Globus pallidus (tissue), 1 donor: ENCODE results near the gene WDR41.
A peak's percentile ranks its signal among the peaks of the same experiment; 100 is the strongest.

ENCODE experiments used
- DNase-seq: peaks from one replicate; pipeline ENCODE4 v3.0.0-alpha.2; 2015; ENCODE audit warnings: low spot score

WDR41 gene

GRCh38 chr5:77448831-77449230 lies 43.3 kb downstream of the WDR41 start:
- DNase-seq: no peak

- DNase-seq: no peak
Measured at GRCh38 chr5:77444356-77444755, 47.8 kb downstream of the WDR41 start.

- DNase-seq: no peak
Measured at GRCh38 chr5:77443670-77444069, 48.4 kb downstream of the WDR41 start.

- DNase-seq: no peak
Measured at GRCh38 chr5:77438071-77438470, 54.0 kb downstream of the WDR41 start.

- peak; percentile 19 for DNase-seq
Measured at GRCh38 chr5:77437194-77437593, 54.9 kb downstream of the WDR41 start.

GRCh38 chr5:77431719-77432118 lies 60.4 kb downstream of the WDR41 start:
- no peak for DNase-seq

GRCh38 chr5:77431286-77431685 lies 60.8 kb downstream of the WDR41 start:
- no peak for DNase-seq

- DNase-seq: no peak
Measured at GRCh38 chr5:77430726-77431125, 61.4 kb downstream of the WDR41 start.

- no peak for DNase-seq
Measured at GRCh38 chr5:77428526-77428925, 63.6 kb downstream of the WDR41 start.

GRCh38 chr5:77427998-77428397 lies 64.1 kb downstream of the WDR41 start:
- DNase-seq: no peak

GRCh38 chr5:77426670-77427069 lies 65.4 kb downstream of the WDR41 start:
- no peak for DNase-seq

- DNase-seq: no peak
Measured at GRCh38 chr5:77425998-77426659, 66.0 kb downstream of the WDR41 start.

- no peak for DNase-seq
Measured at GRCh38 chr5:77425420-77425819, 66.7 kb downstream of the WDR41 start.

GRCh38 chr5:77424921-77425320 lies 67.2 kb downstream of the WDR41 start:
- DNase-seq: no peak

- no peak for DNase-seq
Measured at GRCh38 chr5:77423022-77423750, 68.9 kb downstream of the WDR41 start.

GRCh38 chr5:77420940-77421339 lies 71.2 kb downstream of the WDR41 start:
- no peak for DNase-seq

- DNase-seq: peak; percentile 7
Measured at GRCh38 chr5:77419644-77420582, 72.2 kb downstream of the WDR41 start.

- DNase-seq: no peak
Measured at GRCh38 chr5:77418601-77419581, 73.2 kb downstream of the WDR41 start.

GRCh38 chr5:77418162-77418561 lies 74.0 kb downstream of the WDR41 start:
- no peak for DNase-seq

- DNase-seq: no peak
Measured at GRCh38 chr5:77413049-77413448, 79.1 kb downstream of the WDR41 start.

GRCh38 chr5:77409870-77410621 lies 82.1 kb downstream of the WDR41 start:
- DNase-seq: no peak
